GM10266 (cell line): ENCODE measurements around the gene RPL19.

Experiments
- DNase-seq: peaks from one replicate; pipeline ENCODE4 v3.0.0; 2012; ENCODE audit errors: extremely low spot score
- TF ChIP-seq, protein P1 (sequence below): IDR thresholded peaks from 2 replicates; pipeline ENCODE4 v1.5.1; 2012; ENCODE audit warnings: mild to moderate bottlenecking, low read depth; ENCODE audit not compliant: control insufficient read depth, insufficient read depth; ENCODE audit errors: missing control alignments

The RPL19 gene

DNA sequence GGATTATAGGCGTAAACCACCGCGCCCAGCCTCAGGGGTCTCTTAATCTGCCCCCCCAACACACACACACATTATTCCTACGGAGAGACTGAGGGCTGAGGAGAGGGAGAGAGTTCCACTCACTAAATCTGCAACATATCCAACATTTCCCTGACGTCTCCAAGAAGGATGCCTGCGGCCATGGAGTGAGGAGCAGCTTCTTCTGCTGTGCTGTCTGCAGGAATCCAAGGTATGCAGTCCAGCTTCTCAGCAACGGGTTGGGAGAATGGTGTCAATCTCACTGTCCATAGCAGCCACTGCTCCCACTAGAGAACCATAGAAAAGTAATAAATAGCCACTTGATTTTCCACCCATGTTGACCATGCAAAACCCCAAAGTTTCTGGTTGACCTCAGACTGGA lies 43.6 kb upstream of the RPL19 start:
- DNase-seq, result no peak
- TF ChIP-seq, protein P1, sequence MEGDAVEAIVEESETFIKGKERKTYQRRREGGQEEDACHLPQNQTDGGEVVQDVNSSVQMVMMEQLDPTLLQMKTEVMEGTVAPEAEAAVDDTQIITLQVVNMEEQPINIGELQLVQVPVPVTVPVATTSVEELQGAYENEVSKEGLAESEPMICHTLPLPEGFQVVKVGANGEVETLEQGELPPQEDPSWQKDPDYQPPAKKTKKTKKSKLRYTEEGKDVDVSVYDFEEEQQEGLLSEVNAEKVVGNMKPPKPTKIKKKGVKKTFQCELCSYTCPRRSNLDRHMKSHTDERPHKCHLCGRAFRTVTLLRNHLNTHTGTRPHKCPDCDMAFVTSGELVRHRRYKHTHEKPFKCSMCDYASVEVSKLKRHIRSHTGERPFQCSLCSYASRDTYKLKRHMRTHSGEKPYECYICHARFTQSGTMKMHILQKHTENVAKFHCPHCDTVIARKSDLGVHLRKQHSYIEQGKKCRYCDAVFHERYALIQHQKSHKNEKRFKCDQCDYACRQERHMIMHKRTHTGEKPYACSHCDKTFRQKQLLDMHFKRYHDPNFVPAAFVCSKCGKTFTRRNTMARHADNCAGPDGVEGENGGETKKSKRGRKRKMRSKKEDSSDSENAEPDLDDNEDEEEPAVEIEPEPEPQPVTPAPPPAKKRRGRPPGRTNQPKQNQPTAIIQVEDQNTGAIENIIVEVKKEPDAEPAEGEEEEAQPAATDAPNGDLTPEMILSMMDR, result no peak

DNA sequence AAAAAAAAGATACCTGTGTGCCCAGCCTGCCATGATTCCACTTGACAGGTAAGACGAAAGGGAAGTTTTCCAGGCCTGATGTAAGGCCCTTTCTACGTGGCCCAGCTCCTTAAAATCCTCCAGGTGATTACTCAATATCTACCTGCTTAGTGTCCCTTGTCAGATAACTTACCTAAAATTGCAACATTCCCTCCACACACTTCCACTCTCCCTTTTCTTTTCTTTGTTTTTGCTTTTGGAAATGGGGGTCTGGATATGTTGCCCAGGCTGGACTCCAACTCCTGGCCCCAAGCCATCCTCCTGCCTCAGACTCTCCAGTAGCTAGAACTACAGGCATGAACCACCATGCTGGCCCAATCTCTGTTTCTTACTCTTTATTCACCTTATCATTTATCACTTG lies 41.5 kb upstream of the RPL19 start:
- TF ChIP-seq, protein P1, result no peak
- DNase-seq, result no peak

DNA sequence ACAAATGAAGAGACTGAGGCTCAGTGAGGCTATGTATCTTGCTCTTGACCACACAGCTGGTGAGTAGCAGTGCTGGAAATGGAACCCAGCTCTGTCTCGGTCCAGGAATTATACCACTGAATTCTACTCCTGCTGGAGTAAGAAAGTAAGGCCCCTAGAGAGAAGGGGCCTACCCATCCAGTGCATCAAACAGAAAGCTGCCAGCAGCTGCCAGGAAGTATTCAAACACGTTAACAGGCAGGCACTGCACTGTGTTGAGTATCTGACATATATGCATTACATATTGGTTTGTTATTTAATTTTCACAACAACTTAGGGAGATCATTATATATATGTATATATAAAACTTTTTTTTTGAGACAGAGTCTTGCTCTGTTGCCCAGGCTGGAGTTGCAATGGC lies 38.1 kb upstream of the RPL19 start:
- TF ChIP-seq, protein P1, result no peak
- no peak for DNase-seq

DNA sequence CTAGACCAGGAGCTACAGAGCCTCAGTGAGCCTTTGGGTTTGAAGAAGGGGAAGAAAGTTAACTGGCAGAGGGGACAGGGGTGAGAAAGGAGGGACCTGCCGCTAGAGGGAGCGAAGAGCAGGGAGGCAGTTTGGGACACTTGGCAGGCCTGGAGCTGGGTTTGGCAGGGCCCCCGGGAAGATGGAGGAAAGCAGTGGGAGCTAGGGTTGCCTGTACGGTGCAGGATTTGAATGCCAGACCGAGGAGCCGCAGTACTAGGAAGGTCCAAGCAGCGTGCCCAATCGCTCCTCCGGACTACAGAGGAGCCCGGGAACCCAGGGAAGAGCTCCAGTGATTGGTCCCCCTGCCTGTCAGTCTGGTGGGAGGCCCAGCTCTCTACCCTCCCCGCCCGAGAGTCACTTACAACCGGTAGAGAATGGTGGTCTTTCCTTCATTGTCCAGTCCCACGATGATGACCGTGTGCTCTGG lies 35.4 kb upstream of the RPL19 start:
- TF ChIP-seq, protein P1, result peak; percentile 74
- peak; percentile 96 for DNase-seq

DNA sequence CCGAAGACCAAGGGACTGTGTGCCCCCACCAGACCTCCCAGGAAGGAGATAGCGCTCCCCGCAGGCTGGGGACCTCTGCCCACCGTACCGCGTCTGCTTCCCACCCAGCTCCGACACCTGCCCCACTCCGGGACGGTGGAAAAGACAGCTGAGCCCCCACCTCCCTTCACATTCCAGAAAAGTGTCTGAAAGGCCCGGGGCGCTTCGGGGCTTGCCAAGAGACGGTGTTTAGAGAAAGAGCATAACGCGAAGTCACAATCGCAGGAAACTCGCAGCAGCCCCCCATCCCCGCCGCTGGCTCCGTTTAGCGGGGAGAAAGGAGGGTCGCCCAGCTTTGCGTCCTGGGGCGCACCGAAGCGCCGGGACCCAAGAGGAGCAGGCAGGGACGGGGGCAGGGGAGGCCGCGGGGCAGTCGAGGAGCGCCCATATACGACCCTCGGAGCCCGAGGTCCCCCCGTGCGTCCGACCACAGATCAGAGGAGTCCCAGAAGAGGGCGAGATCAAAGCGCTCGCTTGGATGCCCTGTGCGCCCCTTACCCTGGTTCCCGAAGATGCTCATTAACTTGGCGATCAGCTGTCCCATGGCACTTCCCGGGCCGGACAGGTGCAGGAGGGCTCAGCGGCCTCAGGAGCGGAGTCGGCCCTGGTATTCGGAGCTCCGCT lies 34.8 kb upstream of the RPL19 start:
- TF ChIP-seq, protein P1, result no peak
- no peak for DNase-seq

DNA sequence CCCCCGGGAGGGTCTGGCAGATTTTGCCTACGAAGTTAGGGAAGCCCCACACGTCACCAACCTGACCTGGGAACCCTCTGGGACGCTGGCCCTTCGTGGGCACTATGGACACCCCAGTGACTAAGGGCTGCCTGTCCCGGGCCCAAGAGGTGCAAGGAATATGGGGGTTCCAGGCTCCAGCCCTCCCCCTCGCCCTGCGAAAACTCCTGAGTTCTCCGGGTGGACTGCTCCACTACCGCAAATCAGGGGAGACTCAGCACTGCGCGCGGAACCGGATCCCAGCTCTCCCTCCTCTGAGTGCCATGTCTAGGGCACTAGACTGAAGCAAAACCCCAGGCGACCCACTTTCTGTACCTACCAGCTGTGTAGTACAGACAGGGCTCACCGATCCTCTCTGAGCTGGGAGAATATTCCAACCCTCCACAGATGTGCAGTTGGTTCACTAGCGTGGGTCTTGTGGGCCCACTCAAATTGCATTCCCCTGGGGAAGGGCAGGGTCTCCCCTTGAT lies 34.2 kb upstream of the RPL19 start, which contains the start of gene ARL5C:
TSS of gene ARL5C (minus strand) at position 321 of the 509 bp plus-strand sequence. CDS start 401 bp downstream, outside the sequence.
- TF ChIP-seq, protein P1, result no peak
- DNase-seq, result no peak

DNA sequence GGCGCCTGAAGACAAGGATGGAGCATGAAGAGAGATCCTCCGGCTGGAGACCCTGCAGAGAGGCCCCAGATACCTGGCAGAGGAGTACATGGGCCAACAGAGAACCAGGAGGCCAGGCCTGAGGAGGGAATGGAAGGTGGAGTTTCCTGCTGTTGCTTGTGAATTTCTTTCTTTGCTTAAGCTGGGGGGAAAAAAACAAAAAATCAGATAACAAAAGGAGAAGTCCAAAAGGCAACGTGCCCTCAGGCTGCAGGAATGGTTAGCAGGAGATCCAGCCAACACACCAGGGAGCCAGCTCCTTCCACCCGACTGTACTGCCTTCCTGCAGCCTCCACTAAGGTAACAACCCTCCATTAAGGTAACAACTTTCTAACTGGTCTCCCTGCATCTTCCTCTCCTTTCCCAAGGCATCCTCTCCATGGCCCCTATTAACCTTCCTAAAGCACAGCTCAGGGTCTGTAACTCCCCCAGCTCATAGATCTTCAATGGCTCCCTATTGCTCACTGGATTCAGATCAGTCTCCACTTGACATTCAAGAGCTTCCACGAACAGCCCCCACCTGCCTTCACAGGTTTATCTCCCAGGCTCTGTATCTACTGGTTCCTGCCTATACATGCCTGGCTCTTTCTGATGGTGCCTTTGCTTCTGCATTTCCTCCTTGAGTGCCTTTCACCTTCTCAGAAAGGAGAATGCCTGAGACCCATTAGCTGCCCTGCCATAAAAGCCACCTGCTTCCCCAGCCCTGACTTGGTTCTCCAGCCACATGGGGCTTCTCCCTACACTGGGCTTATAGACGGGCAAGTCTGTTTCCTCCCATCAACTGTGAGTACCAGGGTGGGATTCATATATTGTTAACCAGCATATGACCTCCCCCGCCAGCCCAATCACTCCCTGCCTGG lies 33.4 kb upstream of the RPL19 start:
- no peak for DNase-seq
- TF ChIP-seq, protein P1, result no peak
